ENCODE results near the gene PMS1. TPM values are rescaled to one million over a fixed set of nuclear protein-coding genes. Genes with fewer than 3 reads are reported as not detected.
A peak's percentile ranks its signal among the peaks of the same experiment; 100 is the strongest.
"Not testable (repeated sequence)": the region's sequence is repeated elsewhere in the genome, so short reads cannot be mapped to it uniquely, and the experiment has no call there.

PMS1 gene
- total RNA-seq, 8 experiments from 2014 or later = 22.6 to 37.4 (median 25.9) TPM

GRCh38 chr2:189821953-189822748, 37.9 kb downstream of the PMS1 start:
- in situ Hi-C loops (cut with MboI; ENCODE audit: low pct_unique_long_range_greater_than_20kb in 2 of 9, low sequenced_read_pairs in 9 of 9, unreplicated experiment in 9 of 9) = no loop called here
- peak in 3 of 8 experiments; percentile 27 to 64 (median 44) for ATAC-seq (replicated peaks in 6 of 8)
- Histone ChIP-seq H3K27ac (no peak overlapping the region), H3K4me3 (no peak overlapping the region), H3K4me1 (replicated peaks in 1 of 2) (no peaks in the 10 kb centered on the region)
- 0 to 100% (median 95%) methylated on average over 1 to 18 of the region's 33 CpGs; no CpG with 5 or more reads in 2 of the 10 experiments for WGBS, 10 experiments

GRCh38 chr2:189824694-189825396, 40.6 kb downstream of the PMS1 start:
- Histone ChIP-seq H3K27ac (no peak overlapping the region), H3K4me3 (no peak overlapping the region), H3K4me1 (replicated peaks in 1 of 2) (no peaks in the 10 kb centered on the region)
- in situ Hi-C loops (cut with MboI; ENCODE audit: low pct_unique_long_range_greater_than_20kb in 2 of 9, low sequenced_read_pairs in 9 of 9, unreplicated experiment in 9 of 9) = no loop called here
- 87 to 100% (median 91%) methylated on average over 3 of the region's 3 CpGs for WGBS, 10 experiments
- no peak for ATAC-seq (replicated peaks in 6 of 8)

- no peak overlapping the region for H3K4me3 ChIP-seq
- no peak for ATAC-seq (replicated peaks in 6 of 8)
- 74 to 100% (median 90%) methylated on average over 2 to 5 of the region's 5 CpGs for WGBS, 10 experiments
- no peaks in the 10 kb centered on the region for H3K4me1 ChIP-seq (replicated peaks in 1 of 2)
- in situ Hi-C loops (cut with MboI; ENCODE audit: low pct_unique_long_range_greater_than_20kb in 2 of 9, low sequenced_read_pairs in 9 of 9, unreplicated experiment in 9 of 9) = no loop called here
- H3K27ac ChIP-seq = no peak overlapping the region
These were observed 41.8 kb downstream of the PMS1 start for GRCh38 chr2:189826039-189826438.

GRCh38 chr2:189829102-189829833, 45.0 kb downstream of the PMS1 start:
- Histone ChIP-seq H3K4me3 (no peak overlapping the region), H3K27ac (no peak overlapping the region), H3K4me1 (replicated peaks in 1 of 2) (no peaks in the 10 kb centered on the region)
- peak in 4 of 8 experiments; percentile 32 to 94 (median 84) for ATAC-seq (replicated peaks in 6 of 8)
- 30 to 100% (median 94%) methylated on average over 2 to 4 of the region's 4 CpGs; no CpG with 5 or more reads in 1 of the 10 experiments for WGBS, 10 experiments
- in situ Hi-C loops (cut with MboI; ENCODE audit: low pct_unique_long_range_greater_than_20kb in 2 of 9, low sequenced_read_pairs in 9 of 9, unreplicated experiment in 9 of 9) = no loop called here

GRCh38 chr2:189830510-189830909, 46.3 kb downstream of the PMS1 start:
- in situ Hi-C loops (cut with MboI; ENCODE audit: low pct_unique_long_range_greater_than_20kb in 2 of 9, low sequenced_read_pairs in 9 of 9, unreplicated experiment in 9 of 9) = no loop called here
- 100% methylated on average over 1 of the region's 1 CpG; no CpG with 5 or more reads in 6 of the 10 experiments for WGBS, 10 experiments

GRCh38 chr2:189834059-189834458, 49.8 kb downstream of the PMS1 start:
- H3K27ac ChIP-seq = no peak overlapping the region
- 83 to 100% (median 90%) methylated on average over 1 to 3 of the region's 3 CpGs; no CpG with 5 or more reads in 1 of the 10 experiments for WGBS, 10 experiments
- H3K4me3 ChIP-seq = no peak overlapping the region
- in situ Hi-C loops (cut with MboI; ENCODE audit: low pct_unique_long_range_greater_than_20kb in 2 of 9, low sequenced_read_pairs in 9 of 9, unreplicated experiment in 9 of 9) = no loop called here
- no peak for ATAC-seq (replicated peaks in 6 of 8)
- peaks cover 0 to 4% of the 10 kb centered on the region in 2 donors for H3K4me1 ChIP-seq (replicated peaks in 1 of 2)

More at GRCh38 chr2:189830510-189830909, 46.3 kb downstream of the PMS1 start:
- H3K4me1 ChIP-seq (replicated peaks in 1 of 2) = no peaks in the 10 kb centered on the region
- no peak for ATAC-seq (replicated peaks in 6 of 8)
- H3K4me3 ChIP-seq = no peak overlapping the region
- no peak overlapping the region for H3K27ac ChIP-seq

- in situ Hi-C loops (cut with MboI; ENCODE audit: low pct_unique_long_range_greater_than_20kb in 2 of 9, low sequenced_read_pairs in 9 of 9, unreplicated experiment in 9 of 9); H3K4me3 ChIP-seq; H3K4me1 ChIP-seq (replicated peaks in 1 of 2); ATAC-seq (replicated peaks in 6 of 8); H3K27ac ChIP-seq: not testable (repeated sequence)
- 45 to 100% (median 100%) methylated on average over 1 of the region's 1 CpG; no CpG with 5 or more reads in 5 of the 10 experiments for WGBS, 10 experiments
These were observed 50.4 kb downstream of the PMS1 start for GRCh38 chr2:189834642-189835041.

- in situ Hi-C loops (cut with MboI; ENCODE audit: low pct_unique_long_range_greater_than_20kb in 2 of 9, low sequenced_read_pairs in 9 of 9, unreplicated experiment in 9 of 9) = no loop called here
- Histone ChIP-seq H3K4me1 (replicated peaks in 1 of 2) (peaks cover 0 to 4% of the 10 kb centered on the region in 2 donors), H3K27ac (no peak overlapping the region), H3K4me3 (no peak overlapping the region)
- 20 to 100% (median 93%) methylated on average over 1 to 4 of the region's 4 CpGs for WGBS, 10 experiments
- peak in 4 of 8 experiments; percentile 9 to 44 (median 25) for ATAC-seq (replicated peaks in 6 of 8)
These were observed 51.8 kb downstream of the PMS1 start for GRCh38 chr2:189835855-189836558.

- Histone ChIP-seq H3K4me3 (no peak overlapping the region), H3K4me1 (replicated peaks in 1 of 2) (peaks cover 0 to 4% of the 10 kb centered on the region in 2 donors), H3K27ac (no peak overlapping the region)
- peak in 7 of 8 experiments; percentile 50 to 89 (median 73) for ATAC-seq (replicated peaks in 6 of 8)
- WGBS, 10 experiments = 23 to 100% (median 79%) methylated on average over 2 to 4 of the region's 4 CpGs; no CpG with 5 or more reads in 1 of the 10 experiments
- in situ Hi-C loops (cut with MboI; ENCODE audit: low pct_unique_long_range_greater_than_20kb in 2 of 9, low sequenced_read_pairs in 9 of 9, unreplicated experiment in 9 of 9) = no loop called here
These were observed 52.4 kb downstream of the PMS1 start for GRCh38 chr2:189836644-189837043.

- WGBS, 10 experiments = 90 to 100% (median 100%) methylated on average over 1 to 2 of the region's 2 CpGs; no CpG with 5 or more reads in 3 of the 10 experiments
- in situ Hi-C loops (cut with MboI; ENCODE audit: low pct_unique_long_range_greater_than_20kb in 2 of 9, low sequenced_read_pairs in 9 of 9, unreplicated experiment in 9 of 9) = no loop called here
- ATAC-seq (replicated peaks in 6 of 8) = no peak
- Histone ChIP-seq H3K4me3 (no peak overlapping the region), H3K4me1 (replicated peaks in 1 of 2) (peaks cover 0 to 4% of the 10 kb centered on the region in 2 donors), H3K27ac (no peak overlapping the region)
These were observed 53.1 kb downstream of the PMS1 start for GRCh38 chr2:189837326-189837725.

- in situ Hi-C loops (cut with MboI; ENCODE audit: low pct_unique_long_range_greater_than_20kb in 2 of 9, low sequenced_read_pairs in 9 of 9, unreplicated experiment in 9 of 9) = no loop called here
- no peak for ATAC-seq (replicated peaks in 6 of 8)
- H3K4me1 ChIP-seq (replicated peaks in 1 of 2) = peaks cover 0 to 4% of the 10 kb centered on the region in 2 donors
- no peak overlapping the region for H3K4me3 ChIP-seq
- H3K27ac ChIP-seq = no peak overlapping the region
These were observed 56.8 kb downstream of the PMS1 start for GRCh38 chr2:189841019-189841418.

GRCh38 chr2:189848276-189848675, 64.0 kb downstream of the PMS1 start:
- no peak overlapping the region for H3K27ac ChIP-seq
- no peaks in the 10 kb centered on the region for H3K4me1 ChIP-seq (replicated peaks in 1 of 2)
- H3K4me3 ChIP-seq = no peak overlapping the region
- WGBS, 10 experiments = 80 to 100% (median 100%) methylated on average over 1 of the region's 2 CpGs; no CpG with 5 or more reads in 7 of the 10 experiments
- in situ Hi-C loops (cut with MboI; ENCODE audit: low pct_unique_long_range_greater_than_20kb in 2 of 9, low sequenced_read_pairs in 9 of 9, unreplicated experiment in 9 of 9) = no loop called here
- ATAC-seq (replicated peaks in 6 of 8) = no peak

Data from motor neuron (in vitro differentiated cells).